Large intestine (tissue), 3 donors: ENCODE data around the gene MAP2K5. TPM values are rescaled to one million over a fixed set of nuclear protein-coding genes. Genes with fewer than 3 reads are reported as not detected.

ENCODE experiments used
- DNase-seq, 2 donors: peaks; one replicate each; pipeline versions ENCODE4 v3.0.0 to v3.0.0-alpha.2; 2013
- H3K27ac ChIP-seq: one replicate; pipeline ENCODE4 v1.5.1; 2013; ENCODE audit warnings: low read length
- H3K27me3 ChIP-seq: 2 replicates; pipeline ENCODE4 v1.6.1; 2013; ENCODE audit warnings: low read length; ENCODE audit not compliant: control insufficient read depth, insufficient read depth
- H3K36me3 ChIP-seq: 2 replicates; pipeline ENCODE4 v1.6.1; 2013; ENCODE audit warnings: low read length; ENCODE audit not compliant: control insufficient read depth, insufficient read depth
- H3K4me1 ChIP-seq: one replicate; pipeline ENCODE4 v1.6.1; 2013; ENCODE audit warnings: low read length; ENCODE audit not compliant: control insufficient read depth, insufficient read depth
- H3K4me3 ChIP-seq: one replicate; pipeline ENCODE4 v1.5.1; 2013; ENCODE audit warnings: low read length
- H3K9me3 ChIP-seq: one replicate; pipeline ENCODE4 v1.6.1; 2013; ENCODE audit warnings: mild to moderate bottlenecking, low read depth, low read length, moderate library complexity; ENCODE audit not compliant: control insufficient read depth
- WGBS: methylation state at CpG from one replicate; pipeline ENCODE4 v1.1.5; 2013; ENCODE audit warnings: low lambda C conversion rate; ENCODE audit not compliant: insufficient coverage; 5-methylcytosine and 5-hydroxymethylcytosine counted together
- polyA plus RNA-seq: library from polyadenylated mRNA; unstranded; fragments of 120-200 nt; gene quantifications from one replicate; pipeline ENCODE4 v1.2.1, GENCODE V29; 2013

The MAP2K5 gene
- polyA plus RNA-seq, 1 donor: 13.7 TPM

GRCh38 chr15:67575039-67575502 is 32.6 kb downstream of the MAP2K5 start:
- WGBS: no CpG with 5 or more reads among the region's 4 CpGs

GRCh38 chr15:67578020-67578600 is 35.6 kb downstream of the MAP2K5 start:
- 100% methylated on average over 1 of the region's 4 CpGs for WGBS
- no peak overlapping the region for H3K27ac ChIP-seq
- DNase-seq: no peak
- H3K4me3 ChIP-seq: no peak overlapping the region
- no peaks in the 10 kb centered on the region for H3K9me3 ChIP-seq
- no peaks in the 10 kb centered on the region for H3K36me3 ChIP-seq
- H3K4me1 ChIP-seq: no peaks in the 10 kb centered on the region
- no peaks in the 10 kb centered on the region for H3K27me3 ChIP-seq

More at GRCh38 chr15:67575039-67575502, 32.6 kb downstream of the MAP2K5 start:
- H3K4me3 ChIP-seq: no peak overlapping the region
- H3K27ac ChIP-seq: no peak overlapping the region
- H3K27me3 ChIP-seq: no peaks in the 10 kb centered on the region
- no peaks in the 10 kb centered on the region for H3K9me3 ChIP-seq
- H3K36me3 ChIP-seq: no peaks in the 10 kb centered on the region
- H3K4me1 ChIP-seq: peaks cover 26% of the 10 kb centered on the region
- DNase-seq: no peak

GRCh38 chr15:67579164-67579563 is 36.7 kb downstream of the MAP2K5 start:
- Histone ChIP-seq H3K9me3 (no peaks in the 10 kb centered on the region), H3K27me3 (no peaks in the 10 kb centered on the region), H3K4me1 (no peaks in the 10 kb centered on the region), H3K36me3 (no peaks in the 10 kb centered on the region), H3K4me3 (no peak overlapping the region), H3K27ac (no peak overlapping the region)
- 80% methylated on average over 2 of the region's 5 CpGs for WGBS
- DNase-seq: no peak

DNA sequence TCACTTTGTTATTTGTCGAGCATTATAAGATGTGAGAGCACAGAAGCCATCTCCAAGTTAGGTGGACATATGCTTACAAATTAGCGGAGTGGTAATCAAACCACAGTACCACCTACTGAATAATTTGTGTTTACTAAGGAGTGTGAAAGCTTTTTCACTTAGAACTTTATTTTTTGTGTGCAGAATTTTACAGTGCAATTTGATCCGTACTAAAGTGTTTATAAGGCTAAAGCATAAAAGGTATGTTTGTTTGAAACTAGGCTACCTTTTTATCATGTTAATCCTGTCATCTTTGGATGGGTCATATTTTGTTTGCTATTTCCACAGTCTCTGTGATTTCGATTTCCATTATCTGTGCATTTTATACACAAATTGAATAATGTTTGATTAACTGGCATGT is 37.5 kb downstream of the MAP2K5 start:
- Histone ChIP-seq H3K27ac (no peak overlapping the region), H3K4me3 (no peak overlapping the region), H3K4me1 (no peaks in the 10 kb centered on the region), H3K36me3 (no peaks in the 10 kb centered on the region), H3K27me3 (no peaks in the 10 kb centered on the region), H3K9me3 (no peaks in the 10 kb centered on the region)
- 83% methylated on average over 2 of the region's 4 CpGs for WGBS
- DNase-seq: no peak

GRCh38 chr15:67584157-67584556 is 41.7 kb downstream of the MAP2K5 start:
- Histone ChIP-seq H3K4me1 (no peaks in the 10 kb centered on the region), H3K36me3 (peaks cover 18% of the 10 kb centered on the region), H3K9me3 (no peaks in the 10 kb centered on the region), H3K27ac (no peak overlapping the region), H3K27me3 (no peaks in the 10 kb centered on the region), H3K4me3 (no peak overlapping the region)
- WGBS: 33% methylated on average over 1 of the region's 2 CpGs
- no peak for DNase-seq

DNA sequence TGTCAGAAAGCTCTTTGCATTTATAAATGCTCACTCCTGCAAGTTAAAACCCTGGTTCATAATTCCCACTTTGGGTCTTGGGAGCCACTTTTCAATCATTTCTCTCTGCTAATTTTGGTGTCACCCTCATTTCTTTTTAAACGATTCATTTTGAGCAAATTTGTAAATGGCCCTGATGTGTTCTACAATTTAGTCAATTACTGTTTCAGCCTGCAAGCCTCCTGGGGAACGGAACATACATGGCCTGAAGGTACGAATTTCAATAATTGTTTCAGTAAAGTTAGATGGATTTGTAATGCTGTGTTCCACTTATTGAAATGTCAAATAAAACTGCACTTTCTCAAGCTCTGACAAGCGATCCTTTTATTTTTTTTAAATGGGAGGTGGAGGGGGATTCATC is 43.2 kb downstream of the MAP2K5 start:
- Histone ChIP-seq H3K27me3 (no peaks in the 10 kb centered on the region), H3K9me3 (no peaks in the 10 kb centered on the region), H3K4me3 (no peak overlapping the region), H3K27ac (no peak overlapping the region), H3K4me1 (no peaks in the 10 kb centered on the region), H3K36me3 (peaks cover 18% of the 10 kb centered on the region)
- no peak for DNase-seq
- WGBS: 80% methylated on average over 2 of the region's 4 CpGs

DNA sequence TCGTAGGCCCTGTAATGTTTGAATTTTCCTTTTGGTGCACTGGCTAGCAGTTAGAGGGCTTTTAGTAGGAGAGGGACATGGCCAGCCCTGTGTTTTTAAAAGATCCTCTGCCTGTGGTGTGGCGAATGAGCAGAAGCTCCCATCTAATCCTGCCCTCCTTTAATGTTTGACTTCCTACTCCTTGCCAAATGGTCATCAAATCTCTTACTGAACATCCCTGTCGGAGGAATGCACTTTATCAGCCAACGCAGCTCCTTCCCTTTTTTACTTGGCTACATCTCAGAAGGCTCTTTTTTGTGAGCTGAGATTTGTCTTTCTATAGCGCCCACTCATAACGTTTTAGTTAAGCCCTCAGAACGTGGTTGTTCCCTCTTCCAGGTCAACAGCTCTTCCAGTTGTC is 44.8 kb downstream of the MAP2K5 start:
- 83% methylated on average over 1 of the region's 7 CpGs for WGBS
- Histone ChIP-seq H3K4me3 (no peak overlapping the region), H3K36me3 (peaks cover 18% of the 10 kb centered on the region), H3K4me1 (no peaks in the 10 kb centered on the region), H3K27ac (no peak overlapping the region), H3K9me3 (no peaks in the 10 kb centered on the region), H3K27me3 (no peaks in the 10 kb centered on the region)
- no peak for DNase-seq

GRCh38 chr15:67587754-67588153 is 45.3 kb downstream of the MAP2K5 start:
- Histone ChIP-seq H3K36me3 (peaks cover 18% of the 10 kb centered on the region), H3K27me3 (no peaks in the 10 kb centered on the region), H3K27ac (no peak overlapping the region), H3K4me3 (no peak overlapping the region), H3K4me1 (no peaks in the 10 kb centered on the region), H3K9me3 (no peaks in the 10 kb centered on the region)
- DNase-seq: no peak
- WGBS: no CpG with 5 or more reads among the region's 3 CpGs

DNA sequence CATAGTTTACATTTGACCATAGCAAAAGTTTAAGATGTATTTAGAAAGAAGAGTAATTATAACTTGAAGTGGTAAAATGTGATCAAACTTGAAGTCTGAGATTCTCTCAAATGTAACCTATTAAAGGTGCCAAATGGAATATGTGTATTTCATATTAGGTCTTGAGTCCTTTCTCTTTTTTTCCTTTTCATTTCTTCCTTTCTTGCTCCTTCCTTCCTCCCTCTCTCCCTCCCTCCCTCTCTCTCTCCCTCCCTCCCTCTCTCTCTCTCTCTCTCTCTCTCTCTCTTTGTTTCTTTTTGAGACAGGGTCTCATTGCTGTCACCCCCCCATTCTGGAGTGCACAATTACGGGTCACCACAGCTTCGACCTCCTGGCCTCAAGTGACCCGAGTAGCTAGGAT is 47.7 kb downstream of the MAP2K5 start:
- Histone ChIP-seq H3K9me3 (no peaks in the 10 kb centered on the region), H3K27ac (no peak overlapping the region), H3K4me1 (no peaks in the 10 kb centered on the region), H3K4me3 (no peak overlapping the region), H3K27me3 (no peaks in the 10 kb centered on the region), H3K36me3 (peaks cover 25% of the 10 kb centered on the region)
- no CpG with 5 or more reads among the region's 3 CpGs for WGBS
- DNase-seq: no peak

- Histone ChIP-seq H3K4me1 (no peaks in the 10 kb centered on the region), H3K9me3 (no peaks in the 10 kb centered on the region), H3K36me3 (peaks cover 21% of the 10 kb centered on the region), H3K4me3 (no peak overlapping the region), H3K27ac (no peak overlapping the region), H3K27me3 (no peaks in the 10 kb centered on the region)
- DNase-seq: no peak
Measured at GRCh38 chr15:67592245-67592644, 49.7 kb downstream of the MAP2K5 start.

DNA sequence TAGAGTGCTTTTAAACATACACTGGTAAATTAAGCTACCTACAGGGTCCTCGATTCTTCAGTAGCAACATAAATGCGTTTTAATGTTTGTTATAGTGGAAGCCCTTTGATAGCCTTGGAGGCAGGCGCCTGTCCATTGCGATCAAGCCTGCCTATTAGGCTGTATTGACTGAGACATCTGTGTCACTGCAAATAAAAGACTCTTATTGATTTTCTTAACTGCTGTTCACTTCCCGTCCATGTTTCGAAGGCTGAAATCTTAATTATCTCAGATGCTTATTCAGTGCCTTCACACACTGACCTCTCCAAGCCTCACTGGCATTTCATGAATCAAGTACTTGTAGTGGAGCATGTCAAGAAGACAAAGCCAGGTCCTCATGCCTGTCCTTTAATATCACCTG is 51.1 kb downstream of the MAP2K5 start:
- no peak overlapping the region for H3K4me3 ChIP-seq
- no peak overlapping the region for H3K27ac ChIP-seq
- peaks cover 13% of the 10 kb centered on the region for H3K36me3 ChIP-seq
- no peaks in the 10 kb centered on the region for H3K4me1 ChIP-seq
- no peak for DNase-seq
- H3K9me3 ChIP-seq: no peaks in the 10 kb centered on the region
- no peaks in the 10 kb centered on the region for H3K27me3 ChIP-seq
- 100% methylated on average over 1 of the region's 6 CpGs for WGBS
